GM21367 (cell line): ENCODE data around the gene CCDC127.

ENCODE experiments used
- ATAC-seq: cut with Tn5 transposase; IDR thresholded peaks from one replicate; pipeline ENCODE4 v1.9.1; 2021; ENCODE audit not compliant: unreplicated experiment

CCDC127 gene

GRCh38 chr5:160921-161802 is 56.8 kb downstream of the CCDC127 start:
- ATAC-seq: no peak

GRCh38 chr5:160173-160510 is 57.8 kb downstream of the CCDC127 start:
- no peak for ATAC-seq

GRCh38 chr5:159448-160172 is 58.3 kb downstream of the CCDC127 start:
- ATAC-seq: no peak

GRCh38 chr5:158807-159447 is 59.0 kb downstream of the CCDC127 start:
- no peak for ATAC-seq

DNA sequence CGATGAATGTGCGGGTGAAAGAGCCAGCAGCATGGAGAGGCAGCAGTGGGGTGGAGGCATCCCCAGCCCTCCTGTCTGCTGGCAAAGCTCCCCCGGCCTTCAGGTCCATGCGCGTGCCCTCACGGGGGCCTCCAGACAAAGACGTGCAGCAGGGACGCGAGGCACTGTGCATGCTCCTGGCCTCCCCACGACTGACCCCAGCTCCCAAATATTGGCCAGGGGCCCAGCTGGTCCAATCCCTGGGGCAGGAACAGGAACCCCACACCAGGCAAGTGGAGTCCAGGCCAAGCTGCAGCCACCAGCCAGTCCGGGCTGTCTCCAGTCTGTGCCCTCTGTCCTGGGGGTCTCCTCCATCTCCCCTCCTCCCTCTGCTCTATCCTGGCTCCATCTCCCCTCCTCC is 60.2 kb downstream of the CCDC127 start:
- no peak for ATAC-seq

DNA sequence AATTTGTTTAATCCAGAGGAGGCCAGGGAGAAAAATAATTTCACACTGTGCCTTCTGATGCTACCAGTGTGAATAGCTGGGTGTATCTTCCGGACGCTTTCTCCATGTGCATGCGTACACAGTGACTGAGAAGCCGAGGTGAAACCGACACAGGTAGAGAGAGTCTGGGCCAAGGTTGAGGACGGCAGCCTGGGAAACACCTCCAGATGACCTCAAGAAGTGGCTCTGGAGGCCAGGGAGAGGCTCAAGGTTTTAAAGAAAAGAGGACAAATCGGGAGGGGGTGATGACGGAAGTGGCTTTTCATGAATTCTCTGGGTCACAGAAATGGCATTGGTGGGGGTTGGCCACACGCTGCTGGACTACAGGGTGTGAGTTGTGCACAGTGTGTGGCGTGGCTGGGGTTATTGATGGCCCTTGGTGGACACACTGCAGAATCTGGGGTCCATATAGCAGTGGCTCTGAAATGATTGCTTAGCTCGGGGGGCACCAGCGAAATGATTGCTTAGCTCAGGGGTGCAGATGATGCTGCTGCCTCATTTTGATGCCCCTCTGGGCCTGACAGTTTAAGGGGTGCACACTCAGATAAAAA is 60.7 kb downstream of the CCDC127 start:
- ATAC-seq: no peak

DNA sequence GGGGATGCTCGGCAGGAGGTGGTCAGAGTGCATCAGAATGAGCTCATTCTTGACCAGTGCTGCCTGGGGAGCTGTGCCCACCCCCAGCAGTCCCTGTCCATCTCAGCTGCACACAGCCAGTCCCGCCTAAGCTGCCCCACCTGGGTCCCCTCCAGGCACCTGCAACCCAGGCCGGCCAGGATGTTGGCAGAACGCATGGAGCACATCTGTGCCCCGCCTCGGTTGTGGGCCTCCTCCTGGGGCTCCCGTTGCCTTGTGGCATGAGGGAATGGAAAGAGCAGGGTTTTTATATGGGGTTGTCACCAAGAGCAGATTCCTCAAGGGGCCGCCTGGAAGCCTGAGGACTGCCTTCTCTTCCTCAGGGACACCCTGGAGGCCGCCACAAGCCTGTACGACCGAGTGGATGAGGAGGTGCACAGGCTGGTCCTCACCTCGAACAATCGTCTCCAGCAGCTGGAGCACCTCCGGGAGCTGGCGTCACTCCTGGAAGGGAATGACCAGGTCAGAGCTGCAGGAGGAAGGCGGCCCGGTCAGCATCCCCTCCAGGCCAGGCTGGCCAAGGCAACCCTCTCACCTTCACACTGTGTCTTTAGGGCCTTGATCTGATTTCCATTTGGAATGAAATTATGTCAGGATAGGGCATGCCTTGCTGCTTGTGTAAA is 61.4 kb downstream of the CCDC127 start:
- ATAC-seq: no peak

GRCh38 chr5:155651-156410 is 62.1 kb downstream of the CCDC127 start:
- ATAC-seq: no peak

DNA sequence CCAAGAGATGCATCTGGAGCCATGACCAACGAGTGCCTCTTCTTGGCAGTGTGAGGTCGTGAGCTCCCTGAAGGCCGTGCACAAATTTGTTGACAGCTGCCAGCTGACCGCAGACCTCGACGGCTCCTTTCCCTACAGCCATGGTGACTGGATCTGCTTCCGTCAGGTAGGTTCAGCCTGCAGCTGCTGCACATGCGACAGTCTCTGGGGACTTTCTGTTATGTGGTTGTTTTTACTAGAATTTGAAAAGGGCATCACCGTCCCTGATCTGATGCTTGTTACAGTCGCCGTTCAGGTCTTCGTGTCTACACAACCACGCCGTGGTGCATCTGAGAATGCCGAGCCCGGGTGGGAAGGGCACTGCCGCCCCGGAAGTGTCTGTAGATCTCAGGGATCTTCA is 63.1 kb downstream of the CCDC127 start:
- ATAC-seq: no peak

- no peak for ATAC-seq
Observed at GRCh38 chr5:154236-154635, 63.7 kb downstream of the CCDC127 start.

- no peak for ATAC-seq
Observed at GRCh38 chr5:153256-153655, 64.7 kb downstream of the CCDC127 start.

GRCh38 chr5:152077-152476 is 65.9 kb downstream of the CCDC127 start:
- no peak for ATAC-seq

- no peak for ATAC-seq
Observed at GRCh38 chr5:150746-151145, 67.2 kb downstream of the CCDC127 start.

GRCh38 chr5:149745-150485 is 68.0 kb downstream of the CCDC127 start:
- no peak for ATAC-seq

GRCh38 chr5:147751-148150 is 70.2 kb downstream of the CCDC127 start:
- no peak for ATAC-seq
